HepG2 (cell line): Measurements from ENCODE around the gene AP2S1. TPM values are rescaled to one million over a fixed set of nuclear protein-coding genes. Genes with fewer than 3 reads are reported as not detected.
A peak's percentile ranks its signal among the peaks of the same experiment; 100 is the strongest.

ENCODE experiments used
- CREB1 ChIP-seq, 2 experiments: fragments of 450-650 bp in 1 of 2; IDR thresholded peaks; 2 replicates each; pipeline ENCODE4 v1.6.1; 2016 to 2017; ENCODE audit warnings: control low read depth in 1 of 2, mild to moderate bottlenecking in 1 of 2, missing compliant biosample characterization in 1 of 2, missing genetic modification characterization in 1 of 2
- FOXJ3 ChIP-seq: sonication (generic); formaldehyde crosslinking; IDR thresholded peaks from 2 replicates; pipeline ENCODE4 v1.4.0; 2020; ENCODE audit warnings: missing genetic modification reagents, mild to moderate bottlenecking, borderline replicate concordance
- ISL2 ChIP-seq: sonication (generic); formaldehyde crosslinking; IDR thresholded peaks from 2 replicates; pipeline ENCODE4 v1.5.0; 2020; ENCODE audit warnings: missing genetic modification reagents
- MYNN ChIP-seq: sonication (generic); formaldehyde crosslinking; IDR thresholded peaks from 2 replicates; pipeline ENCODE4 v1.4.0; 2020; ENCODE audit warnings: mild to moderate bottlenecking, low read depth, missing genetic modification reagents
- NFKBIZ ChIP-seq: IDR thresholded peaks from 2 replicates; pipeline ENCODE4 v1.6.1; 2018; ENCODE audit warnings: missing genetic modification reagents, missing compliant biosample characterization
- NRL ChIP-seq: sonication (generic); formaldehyde crosslinking; IDR thresholded peaks from 2 replicates; pipeline ENCODE4 v1.5.0; 2020; ENCODE audit warnings: missing genetic modification reagents, mild to moderate bottlenecking, moderate library complexity, borderline replicate concordance
- PAWR ChIP-seq: sonication (generic); formaldehyde crosslinking; IDR thresholded peaks from 2 replicates; pipeline ENCODE4 v1.4.0; 2020; ENCODE audit warnings: missing genetic modification reagents, mild to moderate bottlenecking, borderline replicate concordance
- POLR2AphosphoS5 ChIP-seq: IDR thresholded peaks from 2 replicates; pipeline ENCODE4 v1.6.1; 2012; ENCODE audit warnings: low read depth, low read length
- PRMT3 ChIP-seq: sonication (generic); formaldehyde crosslinking; IDR thresholded peaks from 2 replicates; pipeline ENCODE4 v1.8.1; 2022; ENCODE audit warnings: low read depth, mild to moderate bottlenecking, moderate library complexity, missing genetic modification reagents, borderline replicate concordance
- RFXAP ChIP-seq: sonication (generic); formaldehyde crosslinking; IDR thresholded peaks from 2 replicates; pipeline ENCODE4 v1.4.0; 2020; ENCODE audit warnings: missing genetic modification reagents, borderline replicate concordance
- RXRA ChIP-seq: sonication (generic); formaldehyde crosslinking; IDR thresholded peaks from 2 replicates; pipeline ENCODE4 v1.5.1; 2020; ENCODE audit warnings: missing genetic modification reagents
- ZBTB21 ChIP-seq: sonication (generic); formaldehyde crosslinking; IDR thresholded peaks from 2 replicates; pipeline ENCODE4 v1.4.0; 2020; ENCODE audit warnings: missing genetic modification reagents
- ZMYM4 ChIP-seq: sonication (generic); formaldehyde crosslinking; IDR thresholded peaks from 2 replicates; pipeline ENCODE4 v1.8.1; 2023; ENCODE audit warnings: mild to moderate bottlenecking, missing genetic modification reagents
- ZNF12 ChIP-seq: sonication (generic); formaldehyde crosslinking; IDR thresholded peaks from 2 replicates; pipeline ENCODE4 v1.5.0; 2020; ENCODE audit warnings: missing genetic modification reagents
- ZNF30 ChIP-seq: sonication (generic); formaldehyde crosslinking; IDR thresholded peaks from 2 replicates; pipeline ENCODE4 v1.5.0; 2020; ENCODE audit warnings: mild to moderate bottlenecking, missing genetic modification reagents
- ZNF331 ChIP-seq: sonication (generic); formaldehyde crosslinking; IDR thresholded peaks from 2 replicates; pipeline ENCODE4 v1.4.0; 2020; ENCODE audit warnings: missing genetic modification reagents
- ZNF615 ChIP-seq: sonication (generic); formaldehyde crosslinking; IDR thresholded peaks from 2 replicates; pipeline ENCODE4 v1.5.0; 2020; ENCODE audit warnings: mild to moderate bottlenecking, missing genetic modification reagents, borderline replicate concordance
- ZNF629 ChIP-seq: sonication (generic); formaldehyde crosslinking; conservative IDR thresholded peaks from 2 replicates; pipeline ENCODE4 v1.5.0; 2020; ENCODE audit warnings: missing genetic modification reagents
- ZNF709 ChIP-seq: sonication (generic); formaldehyde crosslinking; IDR thresholded peaks from 2 replicates; pipeline ENCODE4 v1.5.0; 2020; ENCODE audit warnings: mild to moderate bottlenecking, missing genetic modification reagents
- ZNF788 ChIP-seq: sonication (generic); formaldehyde crosslinking; IDR thresholded peaks from 2 replicates; pipeline ENCODE4 v1.5.0; 2020; ENCODE audit warnings: mild to moderate bottlenecking, missing genetic modification reagents, borderline replicate concordance
- ZSCAN29 ChIP-seq: sonication (generic); formaldehyde crosslinking; conservative IDR thresholded peaks from 2 replicates; pipeline ENCODE4 v1.4.0; 2020; ENCODE audit warnings: mild to moderate bottlenecking, missing genetic modification reagents
- polyA plus RNA-seq, 8 experiments: library from polyadenylated mRNA; depleted of rRNA in 3 of 8; stranded (reverse) in 7 of 8; unstranded in 1 of 8; fragments of >200 nt; fragmentation: Illumina TruSeq in 4 of 8; extraction: Trizol in 4 of 8; gene quantifications; 2 replicates each; pipeline versions ENCODE4 v1.2.1 to v1.2.3, GENCODE V29; 2011 to 2016; ENCODE audit warnings: low read depth in 4 of 8, missing spikeins in 1 of 8, mixed read lengths in 1 of 8; ENCODE audit not compliant: insufficient read depth in 1 of 8
- total RNA-seq, 5 experiments: library from RNA; depleted of rRNA; stranded (reverse); fragments of >200 nt; fragmentation: Illumina TruSeq; extraction: Trizol; gene quantifications; 2 replicates each; pipeline ENCODE4 v1.2.3, GENCODE V29; 2016; ENCODE audit warnings: low read depth in 1 of 5
- TF ChIP-seq, protein P1 (sequence below): IDR thresholded peaks from 2 replicates; pipeline ENCODE4 v1.6.1; 2012; ENCODE audit warnings: inconsistent platforms
- TF ChIP-seq, protein P2 (sequence below): sonication (generic); formaldehyde crosslinking; IDR thresholded peaks from 2 replicates; pipeline ENCODE4 v1.5.1; 2020; ENCODE audit warnings: missing genetic modification reagents, mild to moderate bottlenecking, borderline replicate concordance
- TF ChIP-seq, protein P3 (sequence below): sonication (generic); formaldehyde crosslinking; IDR thresholded peaks from 2 replicates; pipeline ENCODE4 v1.5.1; 2020; ENCODE audit warnings: missing genetic modification reagents, mild to moderate bottlenecking, borderline replicate concordance
- TF ChIP-seq, protein P4 (sequence below): IDR thresholded peaks from 2 replicates; pipeline ENCODE4 v1.6.1; 2016; ENCODE audit warnings: missing genetic modification reagents, missing compliant biosample characterization

AP2S1 gene
- total and polyA plus RNA-seq, 2 of the 13 experiments (the other 11 are each of a cell fraction or from before 2014, with no cell fraction given) = 45.2 to 86.1 TPM

DNA sequence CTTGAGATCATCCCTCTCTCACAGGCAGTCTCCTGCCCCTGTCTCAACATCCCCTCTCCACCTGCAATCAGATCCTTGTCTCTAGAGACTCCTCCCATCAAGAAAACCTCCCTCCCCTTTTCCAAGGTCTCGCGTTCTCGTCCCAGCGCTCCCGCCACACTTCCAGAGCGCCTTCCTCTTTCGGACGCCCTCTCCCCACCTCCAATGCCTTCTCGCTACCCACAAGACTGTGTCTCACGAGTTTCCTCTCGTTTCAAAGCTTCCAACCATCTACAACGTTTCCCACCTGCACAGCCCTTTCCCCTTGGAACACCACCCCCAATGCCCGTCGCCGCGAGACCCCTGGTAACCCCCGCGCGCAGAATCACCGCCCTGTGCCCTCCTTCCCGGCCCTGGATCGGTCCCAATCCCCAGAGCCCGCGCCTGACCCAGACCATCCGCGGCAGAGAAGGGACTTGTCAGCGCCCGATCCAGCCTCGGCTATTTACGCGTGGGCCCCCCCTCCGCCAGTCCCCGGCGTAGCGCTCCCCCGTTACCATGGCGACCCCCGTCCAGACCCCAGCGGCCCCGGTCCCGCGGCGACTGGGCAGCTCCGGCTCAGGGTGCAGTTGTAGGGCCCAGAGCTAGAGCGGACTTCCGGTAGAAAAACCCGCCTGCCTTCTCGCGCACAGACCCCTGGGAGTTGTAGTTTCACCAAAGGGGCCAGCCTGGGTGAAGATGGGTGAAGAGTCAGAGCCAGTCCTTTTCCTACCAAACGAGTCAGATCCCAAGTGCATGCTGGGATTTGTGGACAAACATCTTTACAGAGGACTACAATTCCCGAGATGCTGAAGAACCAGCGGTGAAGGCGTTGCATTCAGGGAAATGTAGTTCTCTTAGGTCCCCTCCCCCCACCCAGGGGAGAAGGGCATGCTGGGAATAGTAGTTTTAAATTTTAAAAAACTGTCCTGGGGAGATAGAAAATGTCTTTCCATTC lies at the start of gene AP2S1 (continued):
- TF ChIP-seq, protein P1, sequence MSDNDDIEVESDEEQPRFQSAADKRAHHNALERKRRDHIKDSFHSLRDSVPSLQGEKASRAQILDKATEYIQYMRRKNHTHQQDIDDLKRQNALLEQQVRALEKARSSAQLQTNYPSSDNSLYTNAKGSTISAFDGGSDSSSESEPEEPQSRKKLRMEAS = peak; percentile 41; the same call in 1 of the 2 replicates
- peak; percentile 86; the same call in 1 of the 2 replicates for TF ChIP-seq NRL (CRISPR knock-in tag)
- no peak for TF ChIP-seq ZNF615 (CRISPR knock-in tag)
- TF ChIP-seq NFKBIZ (CRISPR knock-in tag) = no peak
- no peak; the same call in 1 of the 2 replicates for TF ChIP-seq ZNF12
- TF ChIP-seq POLR2AphosphoS5 = peak; percentile 79
- peak; percentile 67 for TF ChIP-seq ZNF788 (CRISPR knock-in tag)
- no peak for TF ChIP-seq ZNF709 (CRISPR knock-in tag)
- TF ChIP-seq CREB1 (IDR thresholded peaks at IDR 0.05) = peak; percentile 76
- peak; percentile 92 for TF ChIP-seq CREB1 (CRISPR knock-in tag; IDR thresholded peaks at IDR 0.05)
- TF ChIP-seq PRMT3 = no peak
- TF ChIP-seq FOXJ3 = peak; percentile 52; the same call in 1 of the 2 replicates
- peak; percentile 50; the same call in 1 of the 2 replicates for TF ChIP-seq ZMYM4 (CRISPR knock-in tag)
- 0 out of 2 replicates have a peak, but pooled peaks have one; percentile 67 for TF ChIP-seq PAWR (CRISPR knock-in tag)
- TF ChIP-seq, protein P2, sequence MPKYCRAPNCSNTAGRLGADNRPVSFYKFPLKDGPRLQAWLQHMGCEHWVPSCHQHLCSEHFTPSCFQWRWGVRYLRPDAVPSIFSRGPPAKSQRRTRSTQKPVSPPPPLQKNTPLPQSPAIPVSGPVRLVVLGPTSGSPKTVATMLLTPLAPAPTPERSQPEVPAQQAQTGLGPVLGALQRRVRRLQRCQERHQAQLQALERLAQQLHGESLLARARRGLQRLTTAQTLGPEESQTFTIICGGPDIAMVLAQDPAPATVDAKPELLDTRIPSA (CRISPR knock-in tag) = no peak
- peak; percentile 41; the same call in 1 of the 2 replicates for TF ChIP-seq ISL2 (CRISPR knock-in tag)
- 0 out of 2 replicates have a peak, but pooled peaks have one; percentile 24 for TF ChIP-seq ZNF629 (CRISPR knock-in tag)
- TF ChIP-seq RXRA (CRISPR knock-in tag) = no peak; the same call in none of the 2 replicates
- TF ChIP-seq ZNF30 (CRISPR knock-in tag) = no peak
- TF ChIP-seq, protein P3, sequence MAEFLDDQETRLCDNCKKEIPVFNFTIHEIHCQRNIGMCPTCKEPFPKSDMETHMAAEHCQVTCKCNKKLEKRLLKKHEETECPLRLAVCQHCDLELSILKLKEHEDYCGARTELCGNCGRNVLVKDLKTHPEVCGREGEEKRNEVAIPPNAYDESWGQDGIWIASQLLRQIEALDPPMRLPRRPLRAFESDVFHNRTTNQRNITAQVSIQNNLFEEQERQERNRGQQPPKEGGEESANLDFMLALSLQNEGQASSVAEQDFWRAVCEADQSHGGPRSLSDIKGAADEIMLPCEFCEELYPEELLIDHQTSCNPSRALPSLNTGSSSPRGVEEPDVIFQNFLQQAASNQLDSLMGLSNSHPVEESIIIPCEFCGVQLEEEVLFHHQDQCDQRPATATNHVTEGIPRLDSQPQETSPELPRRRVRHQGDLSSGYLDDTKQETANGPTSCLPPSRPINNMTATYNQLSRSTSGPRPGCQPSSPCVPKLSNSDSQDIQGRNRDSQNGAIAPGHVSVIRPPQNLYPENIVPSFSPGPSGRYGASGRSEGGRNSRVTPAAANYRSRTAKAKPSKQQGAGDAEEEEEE (CRISPR knock-in tag) = no peak
- TF ChIP-seq MYNN = 0 out of 2 replicates have a peak, but pooled peaks have one; percentile 45
- peak; percentile 83; the same call in 1 of the 2 replicates for TF ChIP-seq RFXAP (CRISPR knock-in tag)
- peak; percentile 84; the same call in 1 of the 2 replicates for TF ChIP-seq ZSCAN29 (CRISPR knock-in tag)
- no peak for TF ChIP-seq ZBTB21
- TF ChIP-seq, protein P4, sequence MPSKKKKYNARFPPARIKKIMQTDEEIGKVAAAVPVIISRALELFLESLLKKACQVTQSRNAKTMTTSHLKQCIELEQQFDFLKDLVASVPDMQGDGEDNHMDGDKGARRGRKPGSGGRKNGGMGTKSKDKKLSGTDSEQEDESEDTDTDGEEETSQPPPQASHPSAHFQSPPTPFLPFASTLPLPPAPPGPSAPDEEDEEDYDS (CRISPR knock-in tag) = peak; percentile 69
- TF ChIP-seq ZNF331 (CRISPR knock-in tag) = no peak
